WERI-Rb-1 (cell line): Measurements from ENCODE around the gene UBQLN4.

Experiments
- DNase-seq: peaks from one replicate; pipeline ENCODE4 v3.0.0-alpha.2; 2020
- H3K27ac ChIP-seq: fragments of 250-450 bp; sonication (Bioruptor Pico); 2 replicates; pipeline ENCODE4 v1.5.1; 2020; ENCODE audit warnings: mild to moderate bottlenecking, moderate library complexity
- H3K27me3 ChIP-seq: fragments of 250-450 bp; sonication (Bioruptor Pico); 2 replicates; pipeline ENCODE4 v1.5.1; 2021; ENCODE audit warnings: mild to moderate bottlenecking, low read depth, moderate library complexity; ENCODE audit not compliant: insufficient read depth, severe bottlenecking
- H3K36me3 ChIP-seq: fragments of 250-450 bp; sonication (Bioruptor Pico); 2 replicates; pipeline ENCODE4 v1.5.1; 2020; ENCODE audit warnings: mild to moderate bottlenecking, moderate library complexity
- H3K4me3 ChIP-seq: 2 replicates; pipeline ENCODE4 v1.5.1; 2011; ENCODE audit warnings: low read depth, mild to moderate bottlenecking, control low read depth, low read length
- H3K9me3 ChIP-seq: fragments of 250-450 bp; sonication (Bioruptor Pico); 2 replicates; pipeline ENCODE4 v1.5.1; 2021; ENCODE audit warnings: mild to moderate bottlenecking, moderate library complexity; ENCODE audit not compliant: severe bottlenecking
- TF ChIP-seq, protein P1 (sequence below): IDR thresholded peaks from 2 replicates; pipeline ENCODE4 v1.5.1; 2011; ENCODE audit warnings: low read depth, mild to moderate bottlenecking, control low read depth, inconsistent platforms, low read length

Gene UBQLN4

DNA sequence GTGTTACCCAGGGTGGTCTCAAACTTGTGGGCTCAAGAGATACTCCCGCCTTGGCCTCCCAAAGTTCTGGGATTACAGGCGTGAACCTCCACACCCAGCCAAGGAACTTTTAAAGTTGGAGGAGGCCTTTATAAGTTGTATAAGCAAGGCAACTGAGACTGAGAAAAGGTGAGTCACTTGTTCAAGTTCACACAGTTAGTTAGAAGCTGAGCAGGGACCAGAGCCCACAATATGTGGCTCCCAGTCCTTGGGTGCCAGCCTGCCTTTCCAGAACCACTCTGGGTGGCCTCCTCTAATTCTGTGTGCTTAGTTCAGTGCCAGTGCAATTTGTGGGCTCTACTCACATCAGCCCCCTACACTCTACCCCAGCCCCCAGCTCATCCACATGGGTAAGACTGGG is 11.0 kb upstream of the UBQLN4 start:
- no peak overlapping the region for H3K27ac ChIP-seq
- no peaks in the 10 kb centered on the region for H3K36me3 ChIP-seq
- TF ChIP-seq, protein P1, sequence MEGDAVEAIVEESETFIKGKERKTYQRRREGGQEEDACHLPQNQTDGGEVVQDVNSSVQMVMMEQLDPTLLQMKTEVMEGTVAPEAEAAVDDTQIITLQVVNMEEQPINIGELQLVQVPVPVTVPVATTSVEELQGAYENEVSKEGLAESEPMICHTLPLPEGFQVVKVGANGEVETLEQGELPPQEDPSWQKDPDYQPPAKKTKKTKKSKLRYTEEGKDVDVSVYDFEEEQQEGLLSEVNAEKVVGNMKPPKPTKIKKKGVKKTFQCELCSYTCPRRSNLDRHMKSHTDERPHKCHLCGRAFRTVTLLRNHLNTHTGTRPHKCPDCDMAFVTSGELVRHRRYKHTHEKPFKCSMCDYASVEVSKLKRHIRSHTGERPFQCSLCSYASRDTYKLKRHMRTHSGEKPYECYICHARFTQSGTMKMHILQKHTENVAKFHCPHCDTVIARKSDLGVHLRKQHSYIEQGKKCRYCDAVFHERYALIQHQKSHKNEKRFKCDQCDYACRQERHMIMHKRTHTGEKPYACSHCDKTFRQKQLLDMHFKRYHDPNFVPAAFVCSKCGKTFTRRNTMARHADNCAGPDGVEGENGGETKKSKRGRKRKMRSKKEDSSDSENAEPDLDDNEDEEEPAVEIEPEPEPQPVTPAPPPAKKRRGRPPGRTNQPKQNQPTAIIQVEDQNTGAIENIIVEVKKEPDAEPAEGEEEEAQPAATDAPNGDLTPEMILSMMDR, result no peak
- DNase-seq, result no peak
- no peaks in the 10 kb centered on the region for H3K27me3 ChIP-seq
- no peaks in the 10 kb centered on the region for H3K9me3 ChIP-seq
- no peak overlapping the region for H3K4me3 ChIP-seq

DNA sequence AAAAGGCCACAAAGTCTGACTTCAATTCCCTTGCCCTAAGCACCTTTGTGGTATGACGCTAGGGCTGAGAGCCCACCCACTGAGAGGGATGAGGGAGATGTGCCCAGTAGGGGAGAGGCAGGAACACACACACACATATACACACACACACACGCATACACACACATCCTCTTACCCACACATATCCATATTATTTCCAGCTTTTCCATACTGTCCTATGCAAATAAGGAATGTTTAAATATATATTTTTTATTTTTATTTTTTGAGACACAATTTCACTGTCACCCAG is 10.3 kb upstream of the UBQLN4 start:
- H3K9me3 ChIP-seq, result no peaks in the 10 kb centered on the region
- no peaks in the 10 kb centered on the region for H3K36me3 ChIP-seq
- no peak overlapping the region for H3K27ac ChIP-seq
- DNase-seq, result no peak
- no peaks in the 10 kb centered on the region for H3K27me3 ChIP-seq
- TF ChIP-seq, protein P1, result no peak
- H3K4me3 ChIP-seq, result no peak overlapping the region

DNA sequence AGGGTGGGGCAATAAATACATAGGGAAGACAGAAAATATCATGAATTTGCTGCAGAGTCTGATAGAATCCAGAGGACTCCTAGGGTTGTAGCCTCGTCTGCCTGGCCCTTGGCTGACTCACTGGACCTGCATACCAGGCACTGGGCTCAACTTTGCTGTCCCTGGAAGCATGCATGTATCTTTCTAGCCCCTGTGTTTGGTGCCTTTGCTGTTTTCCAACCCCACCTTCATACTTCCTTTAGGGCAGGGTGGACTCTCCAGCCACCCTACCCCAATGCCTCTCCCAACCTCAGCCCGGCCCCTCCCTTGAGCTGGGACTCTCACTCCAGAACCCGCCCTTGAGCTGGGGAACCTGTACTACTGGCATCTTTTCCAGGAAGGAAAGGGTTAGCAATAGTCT is 8.6 kb upstream of the UBQLN4 start:
- H3K36me3 ChIP-seq, result peaks cover 14% of the 10 kb centered on the region
- no peak for DNase-seq
- no peak overlapping the region for H3K27ac ChIP-seq
- H3K27me3 ChIP-seq, result no peaks in the 10 kb centered on the region
- TF ChIP-seq, protein P1, result no peak
- H3K4me3 ChIP-seq, result no peak overlapping the region
- H3K9me3 ChIP-seq, result no peaks in the 10 kb centered on the region

DNA sequence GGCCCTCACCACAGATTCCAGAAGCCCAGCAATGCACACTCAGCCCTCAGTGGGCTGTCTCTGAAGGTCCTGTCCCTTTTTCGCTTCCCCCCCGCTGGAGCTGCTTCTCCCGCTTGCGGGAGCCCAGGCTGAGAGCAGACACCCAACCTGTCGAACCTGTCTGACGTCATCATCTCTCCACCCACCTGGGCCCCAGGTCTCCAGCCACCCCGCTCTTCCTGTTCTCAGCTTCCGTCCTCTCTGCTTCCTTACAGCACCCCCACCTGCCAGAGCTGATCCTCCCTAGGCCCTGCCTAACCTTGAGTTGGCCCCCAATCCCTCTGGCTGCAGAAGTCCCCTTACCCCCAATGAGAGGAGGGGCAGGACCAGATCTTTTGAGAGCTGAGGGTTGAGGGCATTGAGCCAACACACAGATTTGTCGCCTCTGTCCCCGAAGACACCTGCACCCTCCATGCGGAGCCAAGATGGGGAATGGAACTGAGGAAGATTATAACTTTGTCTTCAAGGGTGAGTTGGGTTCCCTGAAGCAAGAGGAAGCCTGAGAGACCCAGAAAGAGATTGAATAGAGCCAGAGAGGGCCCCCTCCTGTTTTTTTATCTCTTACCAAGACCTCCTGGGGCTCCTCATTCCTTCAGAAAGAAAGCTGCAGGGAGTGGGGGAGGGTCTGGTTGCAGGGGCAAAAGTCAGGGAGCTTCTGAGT is 7.5 kb upstream of the UBQLN4 start, which contains the start of gene RAB25:
Gene RAB25, plus strand, starts transcription at position 224 of the 700 bp plus-strand sequence. Its CDS starts 241 bp downstream, at position 465.
- no peak within 1 kb of the TSS for H3K4me3 ChIP-seq
- no peaks in the 10 kb centered on the region for H3K9me3 ChIP-seq
- no peak within 1 kb of the TSS for H3K27ac ChIP-seq
- DNase-seq, result no peak
- peaks cover 18% of the 10 kb centered on the region for H3K36me3 ChIP-seq
- TF ChIP-seq, protein P1, result no peak
- no peaks in the 10 kb centered on the region for H3K27me3 ChIP-seq

DNA sequence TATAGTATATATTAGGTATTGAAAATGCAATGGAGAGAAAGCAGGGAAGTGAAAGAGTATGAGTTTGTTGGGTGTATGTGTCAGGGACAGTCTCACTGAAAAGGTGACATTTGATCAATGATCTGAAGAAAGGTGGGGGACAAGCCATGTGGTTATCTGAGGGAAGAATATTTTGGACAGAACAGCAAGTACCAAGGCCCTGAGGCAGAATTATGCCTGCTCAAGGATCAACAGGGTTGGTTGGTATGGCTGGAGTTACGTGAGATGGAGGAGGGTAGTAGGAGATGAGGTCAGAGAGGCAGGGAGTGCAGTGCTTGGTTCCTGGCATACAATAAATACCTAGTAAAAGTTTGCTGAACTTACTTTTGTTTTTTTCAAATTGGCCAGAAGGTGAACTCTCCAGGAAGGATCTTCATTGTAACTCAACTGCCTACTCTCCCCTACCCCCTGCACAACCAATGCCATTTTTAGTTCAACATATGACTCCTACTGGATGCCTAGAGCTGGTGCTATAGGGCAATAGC is 2.8 kb upstream of the UBQLN4 start:
- H3K9me3 ChIP-seq, result no peaks in the 10 kb centered on the region
- H3K27ac ChIP-seq, result no peak overlapping the region
- no peak for DNase-seq
- H3K4me3 ChIP-seq, result no peak overlapping the region
- peaks cover 35% of the 10 kb centered on the region for H3K36me3 ChIP-seq
- TF ChIP-seq, protein P1, result no peak
- no peaks in the 10 kb centered on the region for H3K27me3 ChIP-seq
